AG04450 (cell line): ENCODE measurements around the gene CEP57L1. TPM values are rescaled to one million over a fixed set of nuclear protein-coding genes. Genes with fewer than 3 reads are reported as not detected.
"Not testable (repeated sequence)": the region's sequence is repeated elsewhere in the genome, so short reads cannot be mapped to it uniquely, and the experiment has no call there.

Experiments
- CTCF ChIA-PET: fragments of 300-600, 350-600 bp; formaldehyde crosslinking; extraction: SDS; loops from one replicate; lab custom pipeline; 2022; ENCODE audit warnings: antibody characterized with exemption, inconsistent platforms; lab: Charles Lee
- POLR2A ChIA-PET: fragments of 350-600 bp; formaldehyde crosslinking; extraction: SDS; loops from one replicate; lab custom pipeline; 2021; ENCODE audit warnings: antibody characterized with exemption, inconsistent platforms; lab: Yijun Ruan, JAX
- DNase-seq: peaks from one replicate; pipeline ENCODE4 v3.0.0-alpha.2; 2011; ENCODE audit warnings: low read depth, low spot score
- H3K27ac ChIP-seq: one replicate; pipeline ENCODE4 v1.5.1; 2012; ENCODE audit warnings: low read depth, low read length, control low read depth
- H3K27me3 ChIP-seq: one replicate; pipeline ENCODE4 v1.6.0; 2012; ENCODE audit warnings: low read length; ENCODE audit not compliant: control insufficient read depth, insufficient read depth
- H3K4me3 ChIP-seq: 2 replicates; pipeline ENCODE4 v1.5.1; 2011; ENCODE audit warnings: mild to moderate bottlenecking, low read depth, low read length, control low read depth
- H3K9me3 ChIP-seq: 2 replicates; pipeline ENCODE4 v1.5.1; 2012; ENCODE audit warnings: low read length; ENCODE audit not compliant: control insufficient read depth, insufficient read depth
- polyA plus RNA-seq: library from polyadenylated mRNA; depleted of rRNA; stranded (reverse); fragments of >200 nt; gene quantifications from 2 replicates; pipeline ENCODE4 v1.2.3, GENCODE V29; 2011
- TF ChIP-seq, protein P1 (sequence below): IDR thresholded peaks from 2 replicates; pipeline ENCODE4 v1.5.1; 2011; ENCODE audit warnings: low read depth, low read length, control low read depth, inconsistent platforms

CEP57L1 gene
- polyA plus RNA-seq, 1 experiment: 21.2 TPM

DNA sequence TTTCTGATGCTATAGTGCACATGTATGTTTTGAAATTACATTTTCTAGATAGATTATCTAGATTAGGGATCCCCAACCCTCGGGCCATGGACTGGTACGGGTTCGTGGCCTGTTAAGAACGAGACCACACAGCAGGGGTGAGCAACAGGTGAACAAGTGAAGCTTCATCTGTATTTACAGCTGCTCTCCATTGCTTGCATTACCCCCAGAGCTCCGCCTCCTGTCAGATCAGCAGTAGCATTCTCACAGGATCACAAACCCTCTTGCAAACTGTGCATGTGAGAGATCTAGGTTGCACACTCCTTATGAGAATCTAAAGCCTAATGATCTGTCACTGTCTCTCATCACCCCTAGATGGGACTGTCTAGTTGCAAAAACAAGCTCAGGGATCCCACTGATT, 10.4 kb downstream of the CEP57L1 start:
- Histone ChIP-seq H3K9me3 (no peaks in the 10 kb centered on the region), H3K27ac (no peak overlapping the region), H3K4me3 (no peak overlapping the region), H3K27me3 (no peaks in the 10 kb centered on the region)
- TF ChIP-seq, protein P1, sequence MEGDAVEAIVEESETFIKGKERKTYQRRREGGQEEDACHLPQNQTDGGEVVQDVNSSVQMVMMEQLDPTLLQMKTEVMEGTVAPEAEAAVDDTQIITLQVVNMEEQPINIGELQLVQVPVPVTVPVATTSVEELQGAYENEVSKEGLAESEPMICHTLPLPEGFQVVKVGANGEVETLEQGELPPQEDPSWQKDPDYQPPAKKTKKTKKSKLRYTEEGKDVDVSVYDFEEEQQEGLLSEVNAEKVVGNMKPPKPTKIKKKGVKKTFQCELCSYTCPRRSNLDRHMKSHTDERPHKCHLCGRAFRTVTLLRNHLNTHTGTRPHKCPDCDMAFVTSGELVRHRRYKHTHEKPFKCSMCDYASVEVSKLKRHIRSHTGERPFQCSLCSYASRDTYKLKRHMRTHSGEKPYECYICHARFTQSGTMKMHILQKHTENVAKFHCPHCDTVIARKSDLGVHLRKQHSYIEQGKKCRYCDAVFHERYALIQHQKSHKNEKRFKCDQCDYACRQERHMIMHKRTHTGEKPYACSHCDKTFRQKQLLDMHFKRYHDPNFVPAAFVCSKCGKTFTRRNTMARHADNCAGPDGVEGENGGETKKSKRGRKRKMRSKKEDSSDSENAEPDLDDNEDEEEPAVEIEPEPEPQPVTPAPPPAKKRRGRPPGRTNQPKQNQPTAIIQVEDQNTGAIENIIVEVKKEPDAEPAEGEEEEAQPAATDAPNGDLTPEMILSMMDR: no peak
- ChIA-PET POLR2A (interaction anchor here (1.0 kb wide), 1 partner anchor 11 kb away, joined by 3 read pairs; the partner anchor contains the start of genes CEP57L1 and SESN1), CTCF (no interaction called here)
- DNase-seq: no peak

DNA sequence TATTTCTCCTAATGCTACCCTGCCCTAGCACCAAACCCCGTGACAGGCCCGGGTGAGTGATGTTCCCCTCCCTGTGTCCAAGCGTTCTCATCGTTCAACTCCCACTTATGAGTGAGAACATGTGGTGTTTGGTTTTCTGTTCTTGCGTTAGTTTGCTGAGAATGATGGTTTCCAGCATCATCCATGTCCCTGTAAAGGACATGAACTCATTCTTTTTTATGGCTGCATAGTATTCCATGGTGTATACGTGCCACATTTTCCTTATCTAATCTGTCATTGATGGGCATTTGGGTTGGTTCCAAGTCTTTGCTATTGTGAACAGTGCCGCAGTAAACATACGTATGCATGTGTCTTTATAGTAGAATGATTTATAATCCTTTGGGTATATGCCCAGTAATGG, 14.4 kb downstream of the CEP57L1 start:
- POLR2A ChIA-PET, H3K9me3 ChIP-seq, H3K4me3 ChIP-seq: not testable (repeated sequence)

DNA sequence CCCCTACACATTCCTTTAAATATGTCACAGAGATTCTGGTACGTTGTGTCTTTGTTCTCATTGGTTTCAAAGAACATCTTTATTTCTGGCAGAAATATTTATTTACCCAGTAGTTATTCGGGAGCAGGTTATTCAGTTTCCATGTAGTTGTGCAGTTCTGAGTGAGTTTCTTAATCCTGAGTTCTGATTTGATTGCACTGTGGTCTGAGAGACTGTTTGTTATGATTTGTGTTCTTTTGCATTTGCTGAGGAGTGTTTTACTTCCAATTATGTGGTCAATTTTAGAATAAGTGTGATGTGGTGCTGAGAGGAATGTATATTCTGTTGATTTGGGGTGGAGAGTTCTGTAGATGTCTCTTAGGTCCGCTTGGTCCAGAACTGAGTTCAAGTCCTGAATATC, 17.4 kb downstream of the CEP57L1 start:
- CTCF ChIA-PET: interaction anchor here (0.7 kb wide), 1 partner anchor 185 kb away, joined by 3 read pairs; no protein-coding TSS in a partner anchor
- POLR2A ChIA-PET, H3K27ac ChIP-seq, H3K4me3 ChIP-seq, DNase-seq, H3K9me3 ChIP-seq, H3K27me3 ChIP-seq: not testable (repeated sequence)

More for the DNA sequence above, 14.4 kb downstream of the CEP57L1 start:
- H3K27me3 ChIP-seq, CTCF ChIA-PET, H3K27ac ChIP-seq, DNase-seq: not testable (repeated sequence)

DNA sequence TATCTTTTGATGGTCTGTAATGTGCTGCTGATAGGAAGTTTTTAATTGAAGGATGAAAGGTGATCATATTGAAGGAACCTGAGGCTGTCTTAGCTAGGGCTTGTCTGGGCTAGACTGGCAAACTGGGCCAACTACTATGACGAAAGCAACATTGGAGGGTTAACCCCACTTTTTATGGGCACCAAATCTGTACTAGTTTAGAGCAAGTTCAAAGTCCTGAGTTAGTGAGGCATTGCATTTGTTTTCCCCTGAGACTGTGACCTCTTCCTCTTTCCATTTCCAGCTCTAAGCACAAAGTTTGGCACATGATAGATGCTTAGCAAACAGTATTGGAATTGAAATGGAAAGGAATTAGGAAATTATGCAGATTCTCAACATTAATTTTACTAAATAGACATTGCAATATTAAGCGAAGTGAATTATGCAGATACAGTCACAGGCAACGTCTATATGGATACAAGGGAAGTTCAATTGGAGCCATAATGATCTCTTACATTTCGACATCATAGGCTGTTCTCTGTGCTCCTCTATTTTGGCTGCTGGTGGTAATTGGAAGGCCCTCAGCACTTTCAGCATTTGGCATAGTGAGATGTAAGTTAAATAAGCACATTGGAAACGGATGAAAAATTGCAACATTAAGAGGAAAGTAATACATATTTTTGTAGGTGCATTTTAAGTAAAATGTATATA, 22.2 kb downstream of the CEP57L1 start:
- Histone ChIP-seq H3K9me3 (no peaks in the 10 kb centered on the region), H3K27me3 (no peaks in the 10 kb centered on the region), H3K4me3 (no peak overlapping the region), H3K27ac (no peak overlapping the region)
- DNase-seq: no peak
- TF ChIP-seq, protein P1: no peak
- ChIA-PET CTCF (no interaction called here), POLR2A (no interaction called here)

DNA sequence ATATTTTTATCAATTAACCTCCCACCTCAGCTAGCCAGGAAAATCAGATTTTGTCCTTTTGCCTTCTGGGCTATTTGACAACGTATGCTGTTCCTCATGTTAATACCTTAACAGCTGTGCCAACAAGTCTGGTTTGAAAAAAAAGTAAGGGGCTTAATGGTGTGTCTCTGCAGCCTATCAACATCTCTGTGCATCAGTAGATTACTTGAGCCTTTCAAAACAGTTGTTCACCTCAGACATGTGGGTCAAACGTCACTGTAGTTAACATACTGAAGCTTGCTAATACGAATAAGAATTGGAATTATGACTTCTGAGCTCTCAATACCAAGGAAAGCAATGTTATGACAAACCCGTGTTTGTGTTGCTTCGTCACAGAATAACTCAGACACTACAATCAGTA, 23.0 kb downstream of the CEP57L1 start:
- DNase-seq: no peak
- Histone ChIP-seq H3K9me3 (no peaks in the 10 kb centered on the region), H3K27me3 (no peaks in the 10 kb centered on the region), H3K4me3 (no peak overlapping the region), H3K27ac (no peak overlapping the region)
- ChIA-PET CTCF (no interaction called here), POLR2A (no interaction called here)
- TF ChIP-seq, protein P1: no peak

DNA sequence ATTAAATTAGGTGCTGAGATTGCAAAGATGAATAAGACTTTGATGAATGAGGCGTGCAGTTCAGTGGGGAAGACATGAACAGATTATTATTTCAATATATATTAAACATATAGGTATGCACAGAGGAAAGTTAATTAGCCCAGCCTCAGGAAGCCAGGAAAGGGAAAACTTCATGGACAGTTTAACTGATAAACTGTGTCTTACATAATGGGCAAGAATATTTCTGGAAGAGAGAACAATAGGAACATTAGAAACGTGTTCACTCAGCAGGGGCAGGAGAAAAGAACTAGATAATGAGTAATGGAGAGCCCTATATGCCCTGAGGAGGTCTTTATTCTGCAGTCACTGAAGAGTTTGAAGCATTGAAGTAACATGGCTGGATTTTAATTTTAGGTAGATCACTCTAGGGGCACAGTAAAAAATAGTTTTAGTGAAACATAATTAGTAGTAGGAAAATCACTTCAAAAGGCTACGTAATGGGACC, 23.6 kb downstream of the CEP57L1 start:
- no peak for DNase-seq
- H3K27me3 ChIP-seq: no peaks in the 10 kb centered on the region
- H3K9me3 ChIP-seq: no peaks in the 10 kb centered on the region
- POLR2A ChIA-PET: no interaction called here
- H3K27ac ChIP-seq: no peak overlapping the region
- TF ChIP-seq, protein P1: no peak
- CTCF ChIA-PET: no interaction called here
- no peak overlapping the region for H3K4me3 ChIP-seq
